OCI-LY7 (cell line): ENCODE data around the gene RARB. TPM values are rescaled to one million over a fixed set of nuclear protein-coding genes. Genes with fewer than 3 reads are reported as not detected.

ENCODE experiments used
- BruUV-seq: library from RNA; stranded (reverse); fragments of 400-500 nt; replicated peaks from 2 replicates; lab custom pipeline; 2021; lab: Mats Ljungman, UMichigan
- CTCF ChIA-PET: fragments of 300-600 bp; sonication (Branson Sonifier 250); formaldehyde crosslinking; loops from one replicate; lab custom pipeline; 2022; ENCODE audit warnings: antibody characterized with exemption; ENCODE audit not compliant: unreplicated experiment; lab: Charles Lee
- POLR2A ChIA-PET: fragments of 300-600 bp; sonication (Branson Sonifier 250); formaldehyde crosslinking; loops from one replicate; lab custom pipeline; 2022; ENCODE audit warnings: antibody characterized with exemption; lab: Charles Lee
- DNase-seq: peaks from one replicate; pipeline ENCODE4 v3.0.0-alpha.2; 2015; ENCODE audit warnings: low spot score
- H2AFZ ChIP-seq: fragments of 200-600 bp; sonication (generic), shearing (Covaris generic); 2 replicates; pipeline ENCODE4 v1.6.1; 2014; ENCODE audit warnings: mild to moderate bottlenecking, antibody characterized with exemption, low read length, moderate library complexity
- H3K27ac ChIP-seq: fragments of 200-600 bp; sonication (generic); 2 replicates; pipeline ENCODE4 v1.5.1; 2014; ENCODE audit warnings: mixed run types, low read depth, mild to moderate bottlenecking, moderate library complexity, low read length, inconsistent platforms; ENCODE audit not compliant: poor library complexity, severe bottlenecking
- H3K36me3 ChIP-seq: fragments of 200-600 bp; sonication (generic); 2 replicates; pipeline ENCODE4 v1.6.1; 2014; ENCODE audit warnings: mild to moderate bottlenecking, antibody characterized with exemption, low read length, moderate library complexity, mixed read lengths; ENCODE audit not compliant: insufficient read depth
- H3K4me1 ChIP-seq: fragments of 200-600 bp; sonication (generic); 2 replicates; pipeline ENCODE4 v1.5.1; 2014; ENCODE audit warnings: mild to moderate bottlenecking, low read length; ENCODE audit not compliant: insufficient read depth, poor library complexity, severe bottlenecking
- H3K4me2 ChIP-seq: fragments of 200-600 bp; sonication (generic); 2 replicates; pipeline ENCODE4 v1.6.1; 2014; ENCODE audit warnings: mild to moderate bottlenecking, low read length
- H3K4me3 ChIP-seq: fragments of 200-600 bp; sonication (generic); 2 replicates; pipeline ENCODE4 v1.5.1; 2014; ENCODE audit warnings: mild to moderate bottlenecking, low read depth, low read length; ENCODE audit not compliant: poor library complexity, severe bottlenecking
- H3K79me2 ChIP-seq: fragments of 200-600 bp; sonication (generic); 2 replicates; pipeline ENCODE4 v1.6.1; 2016; ENCODE audit warnings: low read depth, mild to moderate bottlenecking, low read length, moderate library complexity, mixed read lengths; ENCODE audit not compliant: insufficient read depth
- H3K9me2 ChIP-seq: fragments of 200-600 bp; sonication (generic); 2 replicates; pipeline ENCODE4 v1.6.1; 2016; ENCODE audit warnings: mild to moderate bottlenecking, low read length, mixed read lengths; ENCODE audit not compliant: insufficient read depth
- H3K9me3 ChIP-seq: fragments of 200-600 bp; sonication (generic); 2 replicates; pipeline ENCODE4 v1.6.1; 2014; ENCODE audit warnings: mild to moderate bottlenecking, mixed run types, low read length, mixed read lengths
- H4K20me1 ChIP-seq: fragments of 200-600 bp; sonication (generic); 2 replicates; pipeline ENCODE4 v1.6.1; 2014; ENCODE audit warnings: mild to moderate bottlenecking, antibody characterized with exemption, low read length, moderate library complexity, mixed read lengths; ENCODE audit not compliant: insufficient read depth
- CTCF ChIP-seq: fragments of 200-600 bp; sonication (generic); conservative IDR thresholded peaks from 2 replicates; pipeline ENCODE4 v1.5.1; 2014; ENCODE audit warnings: mild to moderate bottlenecking, antibody characterized with exemption, low read length, moderate library complexity, mixed read lengths
- EZH2phosphoT487 ChIP-seq: fragments of 200-600 bp; sonication (generic); IDR thresholded peaks from 2 replicates; pipeline ENCODE4 v1.6.1; 2018; ENCODE audit warnings: low read depth, borderline replicate concordance, mild to moderate bottlenecking, mixed run types, antibody characterized with exemption, low read length, moderate library complexity, mixed read lengths
- intact Hi-C: fragments of 100-400 bp; cut with micrococcal nuclease; formaldehyde crosslinking; loops from one replicate; pipeline ENCODE4 v1.10.0; 2022; ENCODE audit not compliant: unreplicated experiment
- total RNA-seq, 2 experiments: library from RNA; depleted of rRNA in 1 of 2; stranded (reverse); fragments of >200 nt in 1 of 2; shearing (Covaris generic) in 1 of 2; gene quantifications; 2 replicates each; pipeline ENCODE4 v1.2.3, GENCODE V29; 2014 to 2022

Gene RARB
- total RNA-seq, 2 experiments from 2014 or later: not detected

DNA sequence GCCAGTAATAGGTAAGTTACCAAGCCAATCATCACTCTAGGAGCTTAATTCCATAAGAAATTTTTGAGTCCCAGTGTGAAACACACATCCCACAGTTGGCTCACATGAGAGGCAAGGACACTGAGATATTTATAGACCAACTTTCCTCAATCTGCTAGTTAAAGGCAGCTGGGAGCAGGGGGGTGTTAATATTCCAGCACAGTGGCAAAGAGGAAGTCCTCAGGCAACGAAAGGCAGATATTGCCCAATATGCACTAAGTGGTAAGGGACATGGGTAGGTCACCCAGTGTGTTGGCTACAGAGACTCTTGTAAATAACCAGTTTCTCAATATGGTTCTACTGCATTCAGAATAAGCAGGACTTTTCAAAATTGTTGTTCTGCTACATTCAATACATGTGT, 175.6 kb downstream of the RARB start:
- Histone ChIP-seq H3K4me2 (no peak overlapping the region), H3K79me2 (no peaks in the 10 kb centered on the region), H2AFZ (no peak overlapping the region), H3K4me1 (no peaks in the 10 kb centered on the region), H3K9me2 (no peaks in the 10 kb centered on the region), H3K27ac (no peak overlapping the region), H4K20me1 (no peaks in the 10 kb centered on the region), H3K36me3 (peaks cover 96% of the 10 kb centered on the region), H3K9me3 (no peaks in the 10 kb centered on the region), H3K4me3 (no peak overlapping the region)
- BruUV-seq: no TSS peak
- intact Hi-C loops: no loop called here
- DNase-seq: no peak
- no peak for TF ChIP-seq EZH2phosphoT487
- TF ChIP-seq CTCF: no peak
- CTCF ChIA-PET: no interaction called here
- POLR2A ChIA-PET: interaction anchor here (1.3 kb wide), 1 partner anchor 36 kb away, joined by 6 read pairs; no protein-coding TSS in a partner anchor

DNA sequence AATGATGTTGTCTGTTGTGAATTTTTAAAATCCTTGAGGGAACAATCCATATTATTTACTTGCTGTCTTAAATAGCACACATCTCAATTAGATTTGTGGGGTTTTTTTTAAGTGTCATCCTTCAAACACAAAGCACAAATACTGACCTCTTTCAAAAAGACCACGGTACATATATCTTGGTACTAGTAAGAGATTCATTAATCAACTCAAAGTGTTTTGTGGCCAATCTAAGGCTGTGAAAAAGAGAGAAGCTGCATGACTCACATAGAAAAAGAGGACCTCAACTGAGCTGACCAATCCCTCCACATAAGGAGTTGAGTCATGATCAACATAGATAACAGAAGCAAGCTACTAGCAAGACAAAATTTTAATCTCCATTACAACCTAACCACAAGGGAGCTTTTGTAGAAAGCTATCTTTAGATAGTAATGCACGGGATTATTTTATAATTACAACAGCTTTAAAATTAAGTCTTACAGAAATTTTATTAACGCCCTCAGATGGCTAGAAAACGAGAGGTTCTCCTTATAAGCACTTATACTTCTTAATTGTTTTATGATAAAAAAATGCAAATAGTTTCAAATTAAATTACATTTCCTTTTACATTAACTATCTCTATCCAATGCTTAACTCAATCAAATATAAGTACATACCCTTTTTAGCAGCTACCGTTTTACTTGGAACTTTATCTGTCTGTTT, 176.2 kb downstream of the RARB start:
- DNase-seq: no peak
- H4K20me1 ChIP-seq: no peaks in the 10 kb centered on the region
- no peak overlapping the region for H2AFZ ChIP-seq
- TF ChIP-seq EZH2phosphoT487 (no peak), CTCF (no peak)
- TSS peak; percentile 8 for BruUV-seq
- H3K27ac ChIP-seq: no peak overlapping the region
- no peaks in the 10 kb centered on the region for H3K9me3 ChIP-seq
- H3K79me2 ChIP-seq: no peaks in the 10 kb centered on the region
- ChIA-PET CTCF (interaction anchor here (0.7 to 1.2 kb wide), 2 partner anchors 9 to 12 kb away, joined by 3 read pairs; no protein-coding TSS in a partner anchor), POLR2A (interaction anchor here (0.6 to 1.4 kb wide), 4 partner anchors 10 to 36 kb away, joined by 3 to 6 read pairs (median 4); no protein-coding TSS in a partner anchor)
- intact Hi-C loops: no loop called here
- H3K4me2 ChIP-seq: no peak overlapping the region
- H3K4me3 ChIP-seq: no peak overlapping the region
- no peaks in the 10 kb centered on the region for H3K4me1 ChIP-seq
- H3K36me3 ChIP-seq: peaks cover 96% of the 10 kb centered on the region
- H3K9me2 ChIP-seq: no peaks in the 10 kb centered on the region

DNA sequence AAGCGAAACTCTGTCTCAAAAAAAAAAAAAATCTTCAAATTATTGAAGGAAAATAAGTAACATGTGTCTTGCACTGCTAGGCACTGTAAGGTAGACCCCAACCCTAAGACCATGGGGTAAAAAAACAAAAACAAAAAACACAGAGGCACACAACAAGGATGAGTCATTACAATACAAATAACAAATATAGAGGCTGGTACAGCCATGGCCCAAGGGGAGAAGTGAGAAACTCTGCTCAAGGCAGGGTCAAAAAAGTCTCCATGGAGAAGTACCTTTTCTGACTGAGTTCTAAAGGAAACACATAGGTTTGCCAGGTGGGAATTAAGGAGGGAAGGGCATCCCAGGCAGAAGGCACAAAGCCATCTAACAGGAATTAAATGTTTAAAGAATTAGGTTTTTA, 182.1 kb downstream of the RARB start:
- intact Hi-C loops: no loop called here
- CTCF ChIA-PET: no interaction called here
- DNase-seq: no peak
- H3K4me3 ChIP-seq: no peak overlapping the region
- no peak overlapping the region for H3K27ac ChIP-seq
- POLR2A ChIA-PET: no interaction called here
- H4K20me1 ChIP-seq: no peaks in the 10 kb centered on the region
- peaks cover 96% of the 10 kb centered on the region for H3K36me3 ChIP-seq
- H3K4me2 ChIP-seq: no peak overlapping the region
- no TSS peak for BruUV-seq
- TF ChIP-seq CTCF: no peak
- no peak for TF ChIP-seq EZH2phosphoT487
- no peaks in the 10 kb centered on the region for H3K4me1 ChIP-seq
- no peaks in the 10 kb centered on the region for H3K79me2 ChIP-seq
- no peaks in the 10 kb centered on the region for H3K9me2 ChIP-seq
- no peak overlapping the region for H2AFZ ChIP-seq
- H3K9me3 ChIP-seq: no peaks in the 10 kb centered on the region
